ENCODE results near the gene SPIB. TPM values are rescaled to one million over a fixed set of nuclear protein-coding genes. Genes with fewer than 3 reads are reported as not detected.

Gene SPIB
- total RNA-seq, 4 donors from 2014 or later: 0.37 TPM; not detected in 3

DNA sequence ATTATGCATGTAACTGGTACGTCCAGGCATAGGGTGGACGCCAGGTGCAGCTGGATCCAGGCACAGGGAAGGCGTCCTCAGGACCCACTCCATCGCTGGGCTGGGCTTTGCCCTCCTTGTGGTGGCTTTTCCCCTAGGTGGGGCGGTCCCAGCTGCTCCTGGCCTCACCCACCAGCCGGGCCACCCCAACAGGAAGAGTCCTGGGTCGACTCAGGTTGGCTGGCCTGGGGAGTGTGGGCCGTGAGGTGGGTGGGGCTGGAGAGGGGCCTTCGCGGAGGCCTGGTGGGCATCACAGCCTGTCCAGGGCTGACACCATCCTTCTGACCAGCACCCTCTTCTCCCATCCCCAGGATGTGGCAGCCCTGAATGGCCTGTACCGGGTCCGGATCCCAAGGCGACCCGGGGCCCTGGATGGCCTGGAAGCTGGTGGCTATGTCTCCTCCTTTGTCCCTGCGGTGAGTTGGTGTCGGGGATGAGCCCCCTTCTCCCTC is 61.1 kb downstream of the SPIB start:
- ATAC-seq (ENCODE audit: low FRiP score) (no peak), DNase-seq (ENCODE audit: low spot score) (no peak)
- TF ChIP-seq, protein P1, sequence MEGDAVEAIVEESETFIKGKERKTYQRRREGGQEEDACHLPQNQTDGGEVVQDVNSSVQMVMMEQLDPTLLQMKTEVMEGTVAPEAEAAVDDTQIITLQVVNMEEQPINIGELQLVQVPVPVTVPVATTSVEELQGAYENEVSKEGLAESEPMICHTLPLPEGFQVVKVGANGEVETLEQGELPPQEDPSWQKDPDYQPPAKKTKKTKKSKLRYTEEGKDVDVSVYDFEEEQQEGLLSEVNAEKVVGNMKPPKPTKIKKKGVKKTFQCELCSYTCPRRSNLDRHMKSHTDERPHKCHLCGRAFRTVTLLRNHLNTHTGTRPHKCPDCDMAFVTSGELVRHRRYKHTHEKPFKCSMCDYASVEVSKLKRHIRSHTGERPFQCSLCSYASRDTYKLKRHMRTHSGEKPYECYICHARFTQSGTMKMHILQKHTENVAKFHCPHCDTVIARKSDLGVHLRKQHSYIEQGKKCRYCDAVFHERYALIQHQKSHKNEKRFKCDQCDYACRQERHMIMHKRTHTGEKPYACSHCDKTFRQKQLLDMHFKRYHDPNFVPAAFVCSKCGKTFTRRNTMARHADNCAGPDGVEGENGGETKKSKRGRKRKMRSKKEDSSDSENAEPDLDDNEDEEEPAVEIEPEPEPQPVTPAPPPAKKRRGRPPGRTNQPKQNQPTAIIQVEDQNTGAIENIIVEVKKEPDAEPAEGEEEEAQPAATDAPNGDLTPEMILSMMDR (IDR thresholded peaks at IDR 0.05): no peak

DNA sequence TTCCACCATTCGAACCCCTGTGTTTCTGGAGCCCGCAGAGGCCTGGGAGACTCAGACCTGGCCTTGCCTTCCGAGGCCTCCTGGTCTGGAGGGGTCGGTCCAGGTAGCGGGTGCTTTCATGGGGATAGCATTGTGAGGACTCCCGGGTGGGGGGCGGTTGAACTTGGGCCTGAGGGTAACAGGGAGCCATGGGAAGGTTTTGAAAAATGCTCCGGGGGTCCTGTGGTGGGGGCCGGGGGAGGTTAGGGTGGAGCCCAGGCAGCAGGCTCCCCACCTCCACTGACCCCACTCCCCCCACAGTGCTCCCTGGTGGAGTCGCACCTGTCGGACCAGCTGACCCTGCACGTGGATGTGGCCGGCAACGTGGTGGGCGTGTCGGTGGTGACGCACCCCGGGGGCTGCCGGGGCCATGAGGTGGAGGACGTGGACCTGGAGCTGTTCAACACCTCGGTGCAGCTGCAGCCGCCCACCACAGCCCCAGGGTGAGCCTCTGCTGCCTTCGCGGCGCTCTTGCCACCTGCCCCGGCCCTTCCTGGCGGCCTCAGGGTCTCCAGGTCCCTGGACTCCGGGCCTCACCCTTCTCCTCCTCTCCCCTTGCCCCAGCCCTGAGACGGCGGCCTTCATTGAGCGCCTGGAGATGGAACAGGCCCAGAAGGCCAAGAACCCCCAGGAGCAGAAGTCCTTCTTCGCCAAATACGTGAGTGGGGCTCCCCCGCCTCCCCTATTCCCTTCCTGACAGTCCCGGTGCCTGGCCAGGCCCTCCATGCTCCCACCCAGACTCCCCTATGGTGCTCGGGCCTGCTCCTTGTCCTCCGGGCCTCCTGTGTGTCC is 61.8 kb downstream of the SPIB start:
- no peak for ATAC-seq (ENCODE audit: low FRiP score)
- TF ChIP-seq, protein P1 (IDR thresholded peaks at IDR 0.05): no peak
- no peak for DNase-seq (ENCODE audit: low spot score)

Other genes with a start within 250 kb of the SPIB start
- gene MYH14, start 215.3 kb upstream of the SPIB start, total RNA-seq: 10 to 100 TPM in 3 of 4 donors, 1 to 10 TPM in 1; 8.0 to 12.8 (median 10.3) TPM
- under 1 TPM; 0.28 to 0.72 (median 0.31) TPM for gene KCNC3, start 89.6 kb upstream of the SPIB start, total RNA-seq
- 1 to 10 TPM in 2 of 4 donors, not detected in 2; 1.3 TPM for gene NAPSA, start 53.3 kb upstream of the SPIB start, total RNA-seq
- 10 to 100 TPM; 73.5 to 93.5 (median 82.0) TPM for gene NR1H2, start 42.5 kb upstream of the SPIB start, total RNA-seq
- gene POLD1, start 34.6 kb upstream of the SPIB start, total RNA-seq: 10 to 100 TPM; 10.0 to 17.2 (median 11.7) TPM
- gene MYBPC2, start 14.0 kb downstream of the SPIB start, total RNA-seq: under 1 TPM in 2 of 4 donors, not detected in 2; 0.09 to 0.12 TPM
- gene EMC10, start 57.6 kb downstream of the SPIB start, total RNA-seq: 10 to 100 TPM; 41.6 to 52.1 (median 47.5) TPM
- gene GARIN5A, start 57.9 kb downstream of the SPIB start, total RNA-seq: 1 to 10 TPM in 1 of 4 donors, not detected in 3; 1.1 TPM
- 10 to 100 TPM; 20.4 to 32.0 (median 23.0) TPM for gene JOSD2, start 92.3 kb downstream of the SPIB start, total RNA-seq
- not detected for gene ASPDH, start 95.0 kb downstream of the SPIB start, total RNA-seq
- 1 to 10 TPM in 3 of 4 donors, under 1 TPM in 1; 0.84 to 1.6 (median 1.4) TPM for gene LRRC4B, start 149.5 kb downstream of the SPIB start, total RNA-seq
- not detected for gene SYT3, start 220.9 kb downstream of the SPIB start, total RNA-seq
- not detected for gene C19orf81, start 230.5 kb downstream of the SPIB start, total RNA-seq

Measured in omental fat pad (tissue), 4 donors.